HG02981 (cell line): Measurements from ENCODE around the gene UBALD2.
A peak's percentile ranks its signal among the peaks of the same experiment; 100 is the strongest.
"Not testable (repeated sequence)": the region's sequence is repeated elsewhere in the genome, so short reads cannot be mapped to it uniquely, and the experiment has no call there.

ENCODE experiments used
- ATAC-seq: cut with Tn5 transposase; IDR thresholded peaks from one replicate; pipeline ENCODE4 v1.9.1; 2021; ENCODE audit warnings: mild to moderate bottlenecking, moderate library complexity; ENCODE audit not compliant: unreplicated experiment

UBALD2 gene

DNA sequence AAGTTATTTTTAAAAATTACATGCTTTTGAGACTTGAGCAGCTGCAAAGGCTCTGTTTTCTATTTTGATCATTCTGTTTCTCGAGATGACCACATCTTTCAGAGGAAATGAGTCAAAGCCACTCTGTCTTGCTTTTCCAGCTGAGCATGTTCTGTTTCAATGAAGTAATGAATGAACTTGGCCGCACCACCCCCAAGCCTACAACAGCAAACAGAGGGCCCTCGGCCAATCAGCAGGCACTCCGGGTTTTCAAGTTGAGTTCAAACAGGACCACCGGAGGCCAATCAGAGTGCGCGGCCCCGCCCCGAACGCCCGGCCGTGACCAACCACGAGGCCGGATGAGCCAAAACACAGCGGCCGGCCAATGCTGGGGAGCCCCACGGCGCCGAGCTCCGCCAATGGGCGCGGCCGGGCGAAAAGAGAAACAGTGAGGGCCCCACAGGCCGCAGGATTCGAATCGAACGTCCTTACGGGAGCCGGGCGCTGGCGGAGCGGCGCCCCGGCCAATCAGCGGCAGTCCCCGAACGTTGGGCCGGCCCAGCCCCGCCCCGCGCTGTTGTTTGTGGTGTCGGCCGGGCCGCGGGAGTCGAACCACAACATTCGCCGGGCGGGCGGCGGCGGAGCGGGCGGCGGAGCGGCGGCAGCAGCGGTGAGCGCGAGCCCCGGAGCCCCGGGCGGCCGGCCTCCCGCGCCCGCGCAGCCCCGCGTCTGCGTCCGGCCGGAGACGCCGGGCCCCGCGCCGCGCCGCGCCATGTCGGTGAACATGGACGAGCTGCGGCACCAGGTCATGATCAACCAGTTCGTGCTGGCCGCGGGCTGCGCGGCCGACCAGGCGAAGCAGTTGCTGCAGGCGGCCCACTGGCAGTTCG, at the start of gene UBALD2:
TSS of gene UBALD2 (plus strand) at position 594 of the 869 bp plus-strand sequence. CDS start at position 752, 158 bp downstream.
- ATAC-seq, result peak; percentile 66

DNA sequence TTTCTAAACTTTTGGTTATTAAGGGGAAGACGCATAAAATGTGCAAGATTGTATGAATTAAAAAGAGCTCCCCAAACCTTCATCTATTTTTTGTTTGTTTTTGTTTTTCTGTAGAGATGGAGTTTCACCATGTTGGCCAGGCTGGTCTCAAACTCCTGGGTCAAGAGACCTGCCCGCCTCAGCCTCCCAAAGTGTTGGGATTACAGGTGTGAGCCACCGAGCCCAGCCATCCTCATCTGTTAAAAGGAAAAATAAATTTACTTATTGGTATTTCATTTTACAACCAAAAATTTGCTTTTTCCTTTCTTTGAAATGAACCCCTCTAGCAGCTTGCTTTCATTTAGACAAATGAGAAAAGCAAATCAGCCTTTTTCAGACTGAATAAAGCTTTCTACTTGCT, 48.1 kb upstream of the UBALD2 start:
- ATAC-seq, result no peak

- ATAC-seq, result no peak
Observed at GRCh38 chr17:76219670-76220383, 45.3 kb upstream of the UBALD2 start.

DNA sequence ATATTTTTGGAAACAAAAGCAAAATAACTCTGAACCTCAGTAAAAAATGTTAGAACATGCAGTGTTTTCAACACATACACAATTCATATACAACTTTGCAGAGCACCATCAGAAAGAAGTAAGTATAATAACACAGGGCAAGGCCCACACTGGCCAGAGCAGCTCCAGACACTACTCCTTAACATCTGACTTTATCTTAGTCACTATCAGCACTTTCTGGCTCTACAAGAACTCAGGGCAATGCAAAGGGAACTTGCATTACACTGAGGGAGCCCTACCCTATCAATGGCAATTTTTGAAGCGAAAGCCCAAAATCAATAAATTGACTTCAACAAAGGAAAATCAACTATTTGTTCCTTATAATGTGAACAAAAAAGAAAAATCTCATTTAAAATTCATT, 41.3 kb upstream of the UBALD2 start:
- no peak for ATAC-seq

GRCh38 chr17:76225373-76226086, 39.6 kb upstream of the UBALD2 start:
- ATAC-seq, result not testable (repeated sequence)

DNA sequence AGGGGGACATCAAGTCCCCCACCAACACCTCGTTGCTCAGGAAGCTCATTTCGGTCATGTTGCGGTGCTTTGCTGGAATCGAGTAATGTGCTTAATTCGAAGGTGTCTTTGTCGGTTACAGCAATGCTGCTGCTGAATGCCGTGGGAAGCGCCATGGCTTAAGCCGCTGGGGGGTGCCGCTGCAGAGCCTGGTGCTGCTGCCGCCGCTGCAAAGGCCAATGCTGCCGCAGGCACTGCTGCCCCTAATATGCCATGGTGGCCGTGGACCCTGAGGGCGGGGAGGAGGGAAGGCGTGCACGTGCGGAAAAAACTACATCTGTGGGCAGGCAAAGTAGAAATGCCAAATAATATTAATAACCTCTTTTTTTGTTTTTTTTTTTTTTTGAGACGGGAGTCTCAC, 38.4 kb upstream of the UBALD2 start:
- not testable (repeated sequence) for ATAC-seq

DNA sequence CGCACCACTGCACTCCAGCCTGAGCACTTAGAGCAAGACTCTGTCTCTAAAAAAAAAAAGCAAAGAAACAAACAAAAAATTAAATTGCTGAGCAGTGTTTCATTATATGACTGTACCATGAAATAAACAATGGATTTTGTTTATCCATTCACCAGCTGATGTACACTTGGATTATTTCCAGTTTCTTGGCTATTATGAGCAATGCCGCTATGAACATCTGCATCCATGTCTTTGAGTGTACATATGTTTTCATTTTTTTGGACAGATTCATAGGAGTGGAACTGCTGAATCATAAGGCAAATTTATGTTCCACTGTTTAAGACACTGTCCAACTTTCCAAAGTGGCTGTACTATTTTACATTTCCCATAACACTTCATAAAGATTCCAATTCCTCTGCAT, 32.8 kb upstream of the UBALD2 start:
- no peak for ATAC-seq

DNA sequence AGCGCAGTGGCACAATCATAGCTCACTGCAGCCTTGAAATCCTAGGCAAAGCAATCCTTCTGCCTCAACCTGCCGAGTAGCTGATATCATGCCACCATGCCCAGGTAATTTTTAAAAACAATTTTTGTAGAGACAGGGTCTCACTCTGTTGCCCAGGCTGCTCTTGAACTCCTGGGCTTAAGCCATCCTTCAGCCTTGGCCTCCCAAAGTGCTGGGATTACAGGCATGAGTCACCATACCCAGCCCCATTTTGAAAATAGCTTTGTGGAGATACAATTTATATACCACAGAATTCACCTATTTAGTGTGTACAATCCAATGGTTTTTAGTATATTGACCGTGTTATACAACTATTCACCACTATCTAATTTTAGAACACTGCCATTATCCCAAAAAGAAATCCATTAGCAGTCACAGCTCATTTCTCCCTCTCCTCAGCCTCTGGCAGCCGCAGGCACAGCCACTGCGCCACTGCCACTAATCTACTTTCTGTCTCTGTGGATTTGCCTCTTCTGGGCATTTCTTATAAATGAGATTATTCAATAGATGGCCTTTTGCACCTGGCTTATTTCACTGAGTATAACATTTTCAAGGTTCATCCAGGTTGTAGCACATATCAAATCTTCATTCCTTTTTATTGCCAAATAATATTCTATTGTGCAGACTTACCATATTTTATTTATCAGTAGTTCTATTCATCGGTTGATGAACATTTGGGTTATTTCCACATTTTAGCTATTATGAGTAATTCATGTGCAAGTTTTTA, 31.4 kb upstream of the UBALD2 start:
- ATAC-seq, result no peak

DNA sequence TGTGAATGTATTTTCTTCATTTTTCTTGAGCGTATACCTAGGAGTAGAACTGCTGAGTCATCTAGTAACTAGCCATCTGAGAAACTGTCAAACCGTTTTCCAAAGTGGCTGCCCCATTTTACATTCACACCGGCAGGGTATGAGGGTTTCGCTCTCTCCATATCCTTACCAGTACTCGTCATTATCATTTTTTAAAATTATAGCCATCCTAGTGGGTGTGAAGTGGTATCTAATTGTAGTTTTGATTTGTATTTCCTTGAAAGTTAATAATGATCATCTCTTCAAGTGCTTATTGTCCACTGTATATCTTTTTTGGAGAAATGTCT, 30.8 kb upstream of the UBALD2 start:
- no peak for ATAC-seq

DNA sequence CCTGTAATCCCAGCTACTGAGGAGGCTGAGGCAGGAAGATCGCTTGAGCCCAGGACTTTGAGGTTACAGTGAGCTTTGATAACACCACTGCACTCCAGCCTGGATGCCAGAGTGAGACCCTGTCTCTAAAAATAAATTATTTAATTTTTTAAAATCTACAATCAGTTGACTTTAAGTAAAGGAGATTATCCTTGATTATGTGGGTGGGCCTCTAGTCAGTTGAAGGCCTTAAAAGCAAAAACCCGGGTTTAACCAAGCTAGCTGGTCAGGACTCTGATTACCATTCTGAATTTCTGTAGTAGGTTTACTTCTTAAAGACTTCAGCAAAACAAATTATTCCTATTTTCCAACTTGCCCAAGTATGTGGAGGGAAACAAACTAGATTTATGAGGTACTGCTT, 29.3 kb upstream of the UBALD2 start:
- no peak for ATAC-seq

- no peak for ATAC-seq
Observed at GRCh38 chr17:76236603-76237002, 28.5 kb upstream of the UBALD2 start.

DNA sequence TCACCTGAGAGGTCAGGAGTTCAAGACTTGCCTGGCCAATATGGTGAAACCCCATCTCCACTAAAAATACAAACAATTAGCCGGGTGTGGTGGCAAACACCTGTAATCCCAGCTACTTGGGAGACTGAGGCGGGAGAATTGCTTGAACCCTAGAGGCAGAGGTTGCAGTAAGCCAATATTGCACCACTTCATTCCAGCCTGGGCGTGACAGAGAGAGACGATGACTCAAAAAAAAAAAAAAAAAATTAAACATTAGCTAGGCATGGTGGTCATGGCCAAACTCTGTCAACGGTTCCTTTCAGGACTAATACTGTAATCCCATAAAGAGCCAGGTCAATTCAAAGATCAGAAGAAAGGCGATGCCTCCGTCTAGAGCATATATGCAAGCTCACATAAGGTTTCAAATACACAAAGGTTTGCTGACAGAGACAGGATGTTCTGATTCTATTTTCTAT, 27.3 kb upstream of the UBALD2 start:
- no peak for ATAC-seq

- no peak for ATAC-seq
Observed at GRCh38 chr17:76238847-76239537, 26.2 kb upstream of the UBALD2 start.

- ATAC-seq, result peak; percentile 6
Observed at GRCh38 chr17:76239538-76240274, 25.4 kb upstream of the UBALD2 start.

- ATAC-seq, result peak; percentile 45
Observed at GRCh38 chr17:76240461-76241203, 24.5 kb upstream of the UBALD2 start, which contains the start of gene RNF157. TSS of gene RNF157 (minus strand) at chr17:76240493. CDS start at chr17:76240240, 253 bp downstream.

DNA sequence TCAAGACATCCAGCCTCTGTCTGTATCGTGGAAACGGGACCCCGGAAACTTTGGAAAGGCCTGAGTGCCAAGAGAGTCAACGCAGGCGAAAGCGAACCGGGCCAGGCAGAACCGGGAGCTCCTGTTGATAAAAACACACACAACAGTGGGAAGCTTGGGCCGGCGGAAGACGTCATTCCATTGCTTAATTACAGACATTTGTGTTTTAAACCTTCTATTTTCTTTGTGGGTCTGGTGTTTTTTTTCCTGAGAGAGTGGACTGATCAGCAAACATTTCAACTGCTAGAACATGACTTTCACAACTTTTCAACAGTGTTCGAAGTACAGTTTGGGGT, 24.0 kb upstream of the UBALD2 start:
- no peak for ATAC-seq

DNA sequence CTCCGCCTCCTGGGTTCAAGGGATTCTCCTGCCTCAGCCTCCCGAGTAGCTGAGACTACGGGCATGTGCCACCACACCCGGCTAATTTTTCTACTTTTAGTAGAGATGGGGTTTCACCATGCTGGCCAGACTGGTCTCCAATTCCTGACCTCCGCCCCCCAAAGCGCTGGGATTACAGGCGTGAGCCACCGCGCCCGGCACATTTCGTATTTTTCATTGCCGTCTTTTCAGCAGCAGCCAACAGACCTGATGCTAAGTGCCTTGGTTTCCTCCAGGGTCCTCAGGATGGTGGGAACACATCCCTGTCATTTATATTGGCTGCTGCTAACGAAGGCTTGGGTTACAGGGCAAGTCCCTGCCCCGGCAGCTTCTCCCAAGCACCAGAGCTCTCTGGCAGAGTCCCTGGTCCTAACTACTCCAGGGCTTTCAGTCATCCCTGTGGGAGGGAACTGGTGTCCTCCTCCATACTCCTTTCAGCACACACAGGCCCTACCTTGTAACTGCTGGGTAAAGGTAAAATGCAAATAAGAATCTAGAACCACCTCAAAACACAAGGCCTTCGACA, 23.4 kb upstream of the UBALD2 start:
- no peak for ATAC-seq

GRCh38 chr17:76243826-76244679, 21.1 kb upstream of the UBALD2 start:
- ATAC-seq, result no peak
